Measurements from ENCODE around the gene NELL2.

NELL2 gene

DNA sequence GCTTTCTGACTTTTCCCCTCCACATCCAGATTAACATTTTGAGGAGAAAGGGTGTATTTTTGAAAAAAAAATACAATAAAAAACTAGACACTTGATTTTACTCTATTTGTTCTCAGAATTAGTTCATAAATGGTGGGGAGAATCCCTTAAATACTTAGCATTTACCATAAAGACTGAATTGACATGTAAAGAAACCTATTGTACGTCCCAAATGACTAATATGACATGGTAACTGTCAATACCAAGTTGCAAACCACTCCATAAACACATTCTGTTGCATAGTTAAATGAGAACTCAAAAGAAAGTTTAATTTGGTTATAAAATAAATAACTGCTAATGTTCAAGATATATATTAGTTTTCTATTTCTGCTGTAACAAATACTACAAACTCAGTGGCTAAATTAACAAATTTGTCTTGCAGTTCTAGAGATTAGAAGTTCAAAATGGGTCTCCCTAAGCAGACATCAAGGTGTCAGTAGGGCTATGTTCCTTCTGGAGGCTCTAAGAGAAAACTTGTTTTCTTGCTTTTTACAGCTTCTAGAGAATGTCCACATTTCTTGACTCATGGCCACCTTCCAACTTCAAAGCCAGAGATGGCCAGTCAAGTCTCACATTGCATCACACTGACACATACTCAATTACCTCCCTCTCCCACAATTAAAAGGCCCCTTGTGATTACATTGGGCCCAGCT lies 16.0 kb downstream of the NELL2 start:
- no peak overlapping the region for H2AFZ ChIP-seq (ENCODE audit: low read length)
- no peak overlapping the region for H2BK120ac ChIP-seq (ENCODE audit: low read depth, low read length)
- H2BK12ac ChIP-seq (ENCODE audit: low read length), result no peak overlapping the region
- H4K8ac ChIP-seq (ENCODE audit: low read depth, low read length), result no peak overlapping the region
- no peak overlapping the region for H3K9ac ChIP-seq (ENCODE audit: low read depth, low read length, poor library complexity)
- no peak overlapping the region for H4K91ac ChIP-seq (ENCODE audit: low read depth, low read length, poor library complexity)
- no peak overlapping the region for H3K27ac ChIP-seq (replicated peaks; ENCODE audit: low read length)
- no peaks in the 10 kb centered on the region for H3K27me3 ChIP-seq (ENCODE audit: control insufficient read depth in 3 of 3, insufficient read depth in 3 of 3, low read depth in 1 of 3, low read length in 3 of 3)
- H3K4ac ChIP-seq (ENCODE audit: low read length), result no peak overlapping the region
- no peak overlapping the region for H2BK5ac ChIP-seq (ENCODE audit: low read length)
- no peak overlapping the region for H3K14ac ChIP-seq (ENCODE audit: low read length)
- WGBS, 2 donors (ENCODE audit: extremely low coverage in 2 of 2, insufficient read length in 2 of 2, insufficient replicate concordance in 1 of 2), result no CpG with 5 or more reads among the region's 1 CpG
- peaks cover 0 to 17% of the 10 kb centered on the region in 2 donors for H3K36me3 ChIP-seq (replicated peaks in 1 of 2; ENCODE audit: control insufficient read depth in 2 of 2, insufficient read depth in 2 of 2, low read length in 2 of 2)
- no peak overlapping the region for H3K18ac ChIP-seq (ENCODE audit: low read length)
- H3K4me1 ChIP-seq (ENCODE audit: control insufficient read depth in 2 of 2, insufficient read depth in 1 of 2, low read depth in 1 of 2, low read length in 2 of 2), result peaks cover 0 to 11% of the 10 kb centered on the region in 2 donors
- no peak overlapping the region for H3K23ac ChIP-seq (ENCODE audit: low read depth, low read length, poor library complexity)
- peaks cover 5% of the 10 kb centered on the region for H3K79me1 ChIP-seq (ENCODE audit: low read depth, low read length)
- H2BK15ac ChIP-seq (ENCODE audit: low read length), result no peak overlapping the region
- no peak overlapping the region for H3K4me2 ChIP-seq (ENCODE audit: insufficient read depth, low read length, poor library complexity, severe bottlenecking)
- H2AK5ac ChIP-seq (ENCODE audit: low read depth, low read length), result no peak overlapping the region
- no peak overlapping the region for H3K4me3 ChIP-seq (ENCODE audit: low read length in 2 of 2)
- H3K9me3 ChIP-seq (replicated peaks in 1 of 2; ENCODE audit: control insufficient read depth in 2 of 2, insufficient read depth in 1 of 2, low read depth in 1 of 2, low read length in 2 of 2), result peaks cover 0 to 26% of the 10 kb centered on the region in 2 donors
- no peak for DNase-seq (ENCODE audit: low spot score)

GRCh38 chr12:44858226-44858855 lies 17.8 kb downstream of the NELL2 start:
- H3K4me1 ChIP-seq (ENCODE audit: control insufficient read depth in 2 of 2, insufficient read depth in 1 of 2, low read depth in 1 of 2, low read length in 2 of 2), result peaks cover 0 to 11% of the 10 kb centered on the region in 2 donors
- no peak overlapping the region for H2BK5ac ChIP-seq (ENCODE audit: low read length)
- H2AK5ac ChIP-seq (ENCODE audit: low read depth, low read length), result no peak overlapping the region
- H3K27me3 ChIP-seq (ENCODE audit: control insufficient read depth in 3 of 3, insufficient read depth in 3 of 3, low read depth in 1 of 3, low read length in 3 of 3), result no peaks in the 10 kb centered on the region
- H3K18ac ChIP-seq (ENCODE audit: low read length), result no peak overlapping the region
- H3K23ac ChIP-seq (ENCODE audit: low read depth, low read length, poor library complexity), result no peak overlapping the region
- H3K4me3 ChIP-seq (ENCODE audit: low read length in 2 of 2), result no peak overlapping the region
- no peak overlapping the region for H2BK15ac ChIP-seq (ENCODE audit: low read length)
- H3K9me3 ChIP-seq (replicated peaks in 1 of 2; ENCODE audit: control insufficient read depth in 2 of 2, insufficient read depth in 1 of 2, low read depth in 1 of 2, low read length in 2 of 2), result peaks cover 0 to 12% of the 10 kb centered on the region in 2 donors
- H3K14ac ChIP-seq (ENCODE audit: low read length), result no peak overlapping the region
- no peak overlapping the region for H2BK12ac ChIP-seq (ENCODE audit: low read length)
- peaks cover 5% of the 10 kb centered on the region for H3K79me1 ChIP-seq (ENCODE audit: low read depth, low read length)
- no peak overlapping the region for H3K9ac ChIP-seq (ENCODE audit: low read depth, low read length, poor library complexity)
- H4K91ac ChIP-seq (ENCODE audit: low read depth, low read length, poor library complexity), result no peak overlapping the region
- H3K27ac ChIP-seq (replicated peaks; ENCODE audit: low read length), result no peak overlapping the region
- peaks cover 0 to 4% of the 10 kb centered on the region in 2 donors for H3K36me3 ChIP-seq (replicated peaks in 1 of 2; ENCODE audit: control insufficient read depth in 2 of 2, insufficient read depth in 2 of 2, low read length in 2 of 2)
- H3K4ac ChIP-seq (ENCODE audit: low read length), result no peak overlapping the region
- no peak for DNase-seq (ENCODE audit: low spot score)
- no peak overlapping the region for H4K8ac ChIP-seq (ENCODE audit: low read depth, low read length)
- no CpG with 5 or more reads among the region's 4 CpGs for WGBS, 2 donors (ENCODE audit: extremely low coverage in 2 of 2, insufficient read length in 2 of 2, insufficient replicate concordance in 1 of 2)
- H2AFZ ChIP-seq (ENCODE audit: low read length), result no peak overlapping the region
- H3K4me2 ChIP-seq (ENCODE audit: insufficient read depth, low read length, poor library complexity, severe bottlenecking), result no peak overlapping the region
- no peak overlapping the region for H2BK120ac ChIP-seq (ENCODE audit: low read depth, low read length)

- Histone ChIP-seq H3K27ac (replicated peaks; ENCODE audit: low read length) (no peak overlapping the region), H3K4me2 (ENCODE audit: insufficient read depth, low read length, poor library complexity, severe bottlenecking) (no peak overlapping the region), H3K14ac (ENCODE audit: low read length) (no peak overlapping the region), H3K4ac (ENCODE audit: low read length) (no peak overlapping the region), H2BK12ac (ENCODE audit: low read length) (no peak overlapping the region), H3K9ac (ENCODE audit: low read depth, low read length, poor library complexity) (no peak overlapping the region), H3K36me3 (replicated peaks in 1 of 2; ENCODE audit: control insufficient read depth in 2 of 2, insufficient read depth in 2 of 2, low read length in 2 of 2) (no peaks in the 10 kb centered on the region), H4K8ac (ENCODE audit: low read depth, low read length) (no peak overlapping the region), H2AFZ (ENCODE audit: low read length) (no peak overlapping the region), H3K4me3 (ENCODE audit: low read length in 2 of 2) (no peak overlapping the region), H4K91ac (ENCODE audit: low read depth, low read length, poor library complexity) (no peak overlapping the region), H2BK15ac (ENCODE audit: low read length) (no peak overlapping the region), H2BK120ac (ENCODE audit: low read depth, low read length) (no peak overlapping the region), H3K4me1 (ENCODE audit: control insufficient read depth in 2 of 2, insufficient read depth in 1 of 2, low read depth in 1 of 2, low read length in 2 of 2) (peaks cover 5 to 10% of the 10 kb centered on the region in 2 donors), H2AK5ac (ENCODE audit: low read depth, low read length) (no peak overlapping the region), H3K79me1 (ENCODE audit: low read depth, low read length) (peaks cover 2% of the 10 kb centered on the region), H3K9me3 (replicated peaks in 1 of 2; ENCODE audit: control insufficient read depth in 2 of 2, insufficient read depth in 1 of 2, low read depth in 1 of 2, low read length in 2 of 2) (no peaks in the 10 kb centered on the region), H2BK5ac (ENCODE audit: low read length) (no peak overlapping the region), H3K23ac (ENCODE audit: low read depth, low read length, poor library complexity) (no peak overlapping the region), H3K18ac (ENCODE audit: low read length) (no peak overlapping the region), H3K27me3 (ENCODE audit: control insufficient read depth in 3 of 3, insufficient read depth in 3 of 3, low read depth in 1 of 3, low read length in 3 of 3) (no peaks in the 10 kb centered on the region)
- no CpG with 5 or more reads among the region's 2 CpGs for WGBS, 2 donors (ENCODE audit: extremely low coverage in 2 of 2, insufficient read length in 2 of 2, insufficient replicate concordance in 1 of 2)
- no peak for DNase-seq (ENCODE audit: low spot score)
These were observed 23.6 kb downstream of the NELL2 start for GRCh38 chr12:44852483-44852882.

- Histone ChIP-seq H3K36me3 (replicated peaks in 1 of 2; ENCODE audit: control insufficient read depth in 2 of 2, insufficient read depth in 2 of 2, low read length in 2 of 2) (peaks cover 0 to 3% of the 10 kb centered on the region in 2 donors), H3K79me1 (ENCODE audit: low read depth, low read length) (peaks cover 2% of the 10 kb centered on the region), H3K18ac (ENCODE audit: low read length) (no peak overlapping the region), H3K4me3 (ENCODE audit: low read length in 2 of 2) (no peak overlapping the region), H3K4me1 (ENCODE audit: control insufficient read depth in 2 of 2, insufficient read depth in 1 of 2, low read depth in 1 of 2, low read length in 2 of 2) (peaks cover 5 to 10% of the 10 kb centered on the region in 2 donors), H2BK15ac (ENCODE audit: low read length) (no peak overlapping the region), H3K9ac (ENCODE audit: low read depth, low read length, poor library complexity) (no peak overlapping the region), H4K8ac (ENCODE audit: low read depth, low read length) (no peak overlapping the region), H3K14ac (ENCODE audit: low read length) (no peak overlapping the region), H4K91ac (ENCODE audit: low read depth, low read length, poor library complexity) (no peak overlapping the region), H3K23ac (ENCODE audit: low read depth, low read length, poor library complexity) (no peak overlapping the region), H3K9me3 (replicated peaks in 1 of 2; ENCODE audit: control insufficient read depth in 2 of 2, insufficient read depth in 1 of 2, low read depth in 1 of 2, low read length in 2 of 2) (no peaks in the 10 kb centered on the region), H2AK5ac (ENCODE audit: low read depth, low read length) (no peak overlapping the region), H2BK120ac (ENCODE audit: low read depth, low read length) (no peak overlapping the region), H2BK5ac (ENCODE audit: low read length) (no peak overlapping the region), H3K27ac (replicated peaks; ENCODE audit: low read length) (no peak overlapping the region), H3K4me2 (ENCODE audit: insufficient read depth, low read length, poor library complexity, severe bottlenecking) (no peak overlapping the region), H2AFZ (ENCODE audit: low read length) (no peak overlapping the region), H3K4ac (ENCODE audit: low read length) (no peak overlapping the region), H3K27me3 (ENCODE audit: control insufficient read depth in 3 of 3, insufficient read depth in 3 of 3, low read depth in 1 of 3, low read length in 3 of 3) (no peaks in the 10 kb centered on the region), H2BK12ac (ENCODE audit: low read length) (no peak overlapping the region)
- no CpG with 5 or more reads among the region's 3 CpGs for WGBS, 2 donors (ENCODE audit: extremely low coverage in 2 of 2, insufficient read length in 2 of 2, insufficient replicate concordance in 1 of 2)
- DNase-seq (ENCODE audit: low spot score), result no peak
These were observed 24.5 kb downstream of the NELL2 start for GRCh38 chr12:44851586-44851985.
